DMS 273 treated with DMSO at 0.1 percent for 48 hours (cell line): ENCODE results near the gene TMEM184C.

ENCODE experiments used
- DNase-seq: peaks from one replicate; lab custom pipeline; 2025; lab: John Stamatoyannopoulos, UW

TMEM184C gene

DNA sequence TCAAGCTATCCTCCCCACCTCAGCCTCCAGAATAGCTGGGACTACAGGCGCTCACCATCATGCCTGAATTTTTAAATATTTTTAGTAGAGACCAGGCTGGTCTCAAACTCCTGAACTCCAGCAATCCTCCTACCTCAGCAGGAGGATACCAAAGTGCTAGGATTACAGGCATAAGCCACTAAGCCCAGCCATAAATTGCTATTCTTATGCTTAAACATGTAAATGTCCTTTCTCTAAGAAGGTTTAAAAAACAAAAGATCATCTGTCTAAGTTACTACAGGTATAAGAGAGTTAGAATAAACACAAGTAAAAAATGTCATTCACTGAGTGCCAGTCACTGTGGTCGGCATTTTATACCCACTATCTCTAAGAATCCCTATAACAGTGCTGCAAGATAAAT, 38.4 kb downstream of the TMEM184C start:
- no peak for DNase-seq

DNA sequence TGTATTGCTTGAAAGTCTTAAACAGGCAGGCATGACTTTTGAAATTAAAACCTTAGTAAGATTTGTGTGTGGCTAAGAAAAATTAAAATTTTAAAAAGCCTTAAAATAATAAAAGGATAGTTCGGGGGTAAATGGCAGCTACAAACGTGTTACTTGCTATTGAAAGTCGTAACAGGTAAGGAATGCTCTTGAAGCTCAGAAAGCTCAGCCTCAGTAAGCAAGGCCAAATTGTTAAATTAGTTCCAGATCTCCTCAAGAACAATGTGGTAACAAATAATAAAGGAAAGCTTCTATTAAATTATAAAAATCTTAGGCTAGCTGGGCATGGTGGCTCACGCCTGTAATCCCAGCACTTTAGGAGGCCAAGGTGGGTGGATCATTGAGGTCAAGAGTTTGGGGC, 41.3 kb downstream of the TMEM184C start:
- no peak for DNase-seq

DNA sequence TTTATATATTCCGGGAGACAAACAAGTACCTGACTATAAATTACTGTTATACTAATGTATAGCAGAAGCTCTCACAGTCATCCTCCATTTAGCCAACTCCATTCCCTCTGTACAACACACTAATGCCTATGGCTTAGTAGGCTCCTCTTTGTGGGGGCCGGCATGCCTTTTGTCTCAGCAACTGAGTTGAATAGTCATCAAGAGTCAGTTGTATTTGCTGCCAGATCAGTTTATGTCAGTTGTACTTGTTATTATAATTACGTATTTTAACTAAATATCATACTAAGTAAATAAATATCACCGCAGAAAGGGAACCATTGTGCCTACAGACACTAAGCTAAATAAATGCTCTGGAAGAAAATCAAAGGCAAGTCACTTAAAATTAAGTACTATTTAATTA, 56.9 kb downstream of the TMEM184C start:
- no peak for DNase-seq

DNA sequence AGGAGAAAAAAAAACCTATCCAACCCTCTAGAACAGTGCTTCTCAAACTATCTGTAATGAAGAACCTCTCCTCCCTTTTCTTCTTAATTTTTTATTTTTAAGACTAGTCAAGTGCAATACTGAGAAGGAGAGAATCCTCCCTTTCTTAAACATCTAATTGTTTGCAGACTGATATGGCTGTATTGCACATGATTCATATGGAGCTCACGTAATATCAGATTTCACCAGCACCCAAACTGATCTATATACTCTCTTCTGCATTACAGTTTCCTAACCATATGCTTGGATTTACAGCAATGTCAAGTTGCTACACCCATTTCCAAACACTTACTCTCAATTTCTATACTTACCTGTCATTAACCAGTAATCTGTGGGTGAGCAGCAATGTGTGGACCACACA, 57.3 kb downstream of the TMEM184C start:
- DNase-seq = no peak

DNA sequence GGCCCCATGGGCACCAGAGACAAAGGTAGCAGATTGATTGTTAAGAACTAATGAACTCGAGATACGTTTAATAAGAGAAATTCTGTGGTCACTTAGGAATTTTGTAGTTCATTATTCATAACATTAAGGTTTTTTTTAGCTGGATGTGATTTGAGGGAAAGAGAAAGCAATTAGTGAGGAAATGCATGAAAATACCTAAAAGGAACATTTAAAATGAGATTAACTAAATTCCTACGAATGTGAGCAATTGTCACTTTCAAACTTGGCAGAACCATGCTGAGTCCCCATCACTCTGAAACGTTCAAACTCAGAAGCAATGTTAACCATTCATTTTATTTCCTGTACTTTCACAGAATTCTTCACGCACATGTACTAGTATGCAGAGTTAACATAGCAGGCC, 60.9 kb downstream of the TMEM184C start:
- no peak for DNase-seq

DNA sequence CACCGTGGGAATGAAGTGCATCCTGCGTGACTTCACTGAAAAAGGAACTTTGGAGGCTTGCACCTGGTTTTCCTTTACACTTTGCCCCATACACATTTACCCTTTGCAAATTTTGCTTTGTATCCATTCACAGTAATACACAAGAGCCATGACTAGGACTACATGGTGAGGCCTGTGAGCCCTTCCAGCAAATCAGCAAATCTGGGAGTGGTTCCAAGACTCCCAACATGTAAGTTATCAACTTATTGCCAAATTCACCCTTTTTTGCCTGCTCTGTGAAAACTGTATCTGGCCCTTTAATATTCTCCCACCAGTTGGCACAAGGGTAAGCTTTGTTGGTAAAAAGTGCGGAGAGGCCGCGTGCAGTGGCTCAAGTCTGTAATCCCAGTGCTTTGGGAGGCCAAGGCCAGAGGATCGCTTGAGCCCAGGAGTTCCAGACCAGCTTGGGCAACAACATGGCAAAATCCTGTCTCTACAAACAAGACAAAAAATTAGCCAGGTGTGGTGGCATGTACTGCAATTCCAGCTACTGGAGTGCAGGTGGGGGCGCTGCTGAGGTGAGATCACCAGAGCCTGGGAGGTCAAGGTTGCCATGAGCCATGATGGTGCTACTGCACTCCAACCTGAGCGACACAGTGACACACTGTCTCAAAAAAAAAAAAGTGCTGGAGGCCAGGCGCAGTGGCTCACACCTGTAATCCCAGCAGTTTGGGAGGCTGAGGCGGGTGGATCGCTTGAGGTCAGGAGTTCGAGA, 61.8 kb downstream of the TMEM184C start:
- no peak for DNase-seq

DNA sequence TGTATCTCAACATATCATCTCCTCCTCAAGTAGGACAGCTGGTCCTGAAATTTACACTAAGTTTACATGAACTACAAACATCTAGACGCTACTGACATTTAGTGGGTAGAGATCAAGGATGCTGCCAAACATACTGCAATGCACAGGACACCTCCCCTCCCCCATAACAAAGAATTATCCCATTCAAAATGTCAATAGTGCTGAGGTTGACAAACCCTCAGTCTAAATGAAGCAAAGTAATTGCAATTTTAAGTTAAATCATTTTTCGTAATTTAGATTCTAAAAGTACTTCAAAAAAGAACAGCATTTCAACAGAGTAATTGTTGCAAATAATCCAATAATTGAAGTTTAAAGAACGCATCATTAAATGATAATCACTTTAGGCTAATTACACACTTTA, 65.6 kb downstream of the TMEM184C start:
- DNase-seq = no peak

DNA sequence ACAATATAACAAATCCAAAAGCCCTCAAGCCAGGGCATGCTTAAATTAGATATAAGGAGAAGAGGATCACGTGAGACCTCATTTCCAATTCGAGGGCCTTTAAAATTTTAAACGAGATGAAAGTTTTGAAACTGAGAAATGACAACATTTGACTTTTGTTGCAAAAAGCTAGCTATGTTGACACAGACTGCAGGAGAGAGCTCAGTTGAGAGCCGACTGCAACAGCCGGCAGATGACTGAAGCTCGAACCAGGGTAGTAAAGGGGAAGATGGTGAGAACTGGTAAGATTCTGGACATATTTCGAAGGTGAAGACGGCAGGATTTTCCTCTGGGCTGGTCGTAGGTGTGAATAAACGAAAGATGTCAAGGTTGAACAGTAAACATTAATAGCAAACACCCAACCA, 66.0 kb downstream of the TMEM184C start:
- no peak for DNase-seq

DNA sequence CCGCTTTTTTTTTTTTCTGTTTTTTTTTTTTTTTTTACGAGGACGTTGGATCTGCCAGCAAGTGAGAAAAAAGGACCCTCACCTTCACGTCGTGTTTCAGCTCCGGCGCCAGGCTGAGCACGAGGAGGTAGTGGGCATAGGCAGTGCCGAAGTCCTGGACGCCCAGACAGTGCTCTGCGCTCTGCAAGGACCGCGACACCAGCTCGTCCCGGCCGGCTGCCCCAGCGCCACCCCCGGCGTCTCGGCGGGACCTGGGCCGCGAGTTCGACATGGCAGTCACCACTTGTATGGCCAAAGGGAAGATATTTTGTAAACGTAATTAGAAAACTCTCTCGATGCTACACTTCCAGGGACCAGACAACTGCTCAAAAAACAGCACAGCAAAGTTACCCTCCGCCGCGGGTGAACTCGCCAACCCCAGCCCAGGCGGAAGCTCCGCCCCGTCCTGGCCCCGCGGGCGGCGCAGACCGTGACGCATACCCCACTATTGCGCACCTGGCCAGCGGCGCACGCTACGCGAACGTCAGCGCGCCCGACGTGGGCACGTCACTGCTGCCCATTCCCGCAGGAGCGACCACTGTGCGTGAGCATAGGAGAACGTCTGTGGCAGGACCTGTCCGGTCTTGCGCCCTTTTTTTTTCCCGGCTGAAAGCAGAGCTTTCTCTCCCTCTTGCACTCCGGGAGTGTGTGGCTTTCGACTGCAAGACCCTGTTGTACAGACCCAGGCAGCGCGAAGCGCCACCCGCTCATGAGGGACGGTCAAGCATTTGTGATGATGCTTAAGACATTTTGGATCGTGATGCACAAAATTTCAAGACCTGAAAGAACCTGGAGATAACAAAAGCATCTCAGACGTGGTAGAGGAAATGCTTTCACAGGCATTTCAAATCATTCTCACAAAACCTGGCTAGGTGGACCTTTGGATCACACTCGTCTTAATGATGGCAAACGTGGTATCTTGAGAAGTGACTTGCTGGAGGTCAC, 66.8 kb downstream of the TMEM184C start, which contains the start of gene PRMT9:
PRMT9 (minus strand) TSS at position 447 of the 984 bp plus-strand sequence; CDS start at position 271, 176 bp downstream.
- peak; percentile 38 for DNase-seq

DNA sequence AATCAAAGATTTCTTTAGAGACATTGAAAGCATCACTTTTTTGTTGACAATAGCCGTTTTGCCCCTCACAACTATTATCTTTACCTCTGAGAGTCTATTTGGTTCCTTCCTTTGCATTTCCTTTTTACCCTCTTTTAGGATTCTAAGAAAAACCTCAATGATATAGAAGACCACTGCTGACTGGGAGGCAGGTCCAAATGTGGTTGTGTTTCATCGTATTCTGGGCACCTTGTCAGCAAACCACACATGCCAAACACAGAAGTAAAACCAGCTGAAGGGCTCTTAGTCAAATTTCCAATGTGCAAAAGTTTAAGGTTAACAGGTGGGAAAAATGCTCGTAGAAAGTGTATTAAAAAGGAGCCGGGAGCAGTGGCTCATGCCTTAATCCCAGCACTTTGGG, 71.9 kb downstream of the TMEM184C start:
- no peak for DNase-seq

DNA sequence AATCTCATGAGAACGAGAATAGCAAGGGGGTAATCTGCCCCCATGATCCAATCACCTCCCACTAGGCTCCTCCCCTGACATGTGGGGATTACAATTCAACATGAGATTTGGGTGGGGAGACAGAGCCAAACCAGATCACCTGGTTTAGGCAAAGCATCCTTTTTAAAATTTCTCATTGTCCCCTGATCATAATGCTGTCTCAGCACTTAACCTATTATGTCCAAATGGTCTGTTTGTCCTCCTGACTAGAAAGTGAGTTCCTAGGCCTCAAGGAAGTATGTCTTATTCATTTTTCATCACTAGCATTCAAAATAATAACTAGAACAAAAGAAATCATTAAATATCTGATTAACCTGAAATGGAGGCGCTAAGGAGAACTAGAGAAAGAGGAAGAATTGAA, 74.6 kb downstream of the TMEM184C start:
- no peak for DNase-seq

DNA sequence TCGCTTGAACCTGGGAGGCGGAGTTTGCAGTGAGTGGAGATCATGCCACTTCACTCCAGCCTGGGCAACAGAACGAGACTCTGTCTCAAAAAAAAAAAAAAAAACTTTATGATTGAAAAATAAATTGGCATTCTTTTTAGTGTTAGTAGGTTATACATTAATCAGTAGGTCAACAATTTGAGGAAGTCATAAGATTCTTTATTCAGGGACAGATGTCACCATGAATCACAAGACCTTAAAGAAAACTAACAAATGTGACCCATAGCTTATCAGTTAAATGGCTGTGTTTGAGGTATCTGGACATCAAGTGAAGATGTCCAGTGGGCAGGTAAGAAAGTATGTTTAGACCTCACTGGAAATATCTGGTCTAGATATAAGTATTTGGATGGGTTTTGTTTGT, 76.0 kb downstream of the TMEM184C start:
- no peak for DNase-seq

DNA sequence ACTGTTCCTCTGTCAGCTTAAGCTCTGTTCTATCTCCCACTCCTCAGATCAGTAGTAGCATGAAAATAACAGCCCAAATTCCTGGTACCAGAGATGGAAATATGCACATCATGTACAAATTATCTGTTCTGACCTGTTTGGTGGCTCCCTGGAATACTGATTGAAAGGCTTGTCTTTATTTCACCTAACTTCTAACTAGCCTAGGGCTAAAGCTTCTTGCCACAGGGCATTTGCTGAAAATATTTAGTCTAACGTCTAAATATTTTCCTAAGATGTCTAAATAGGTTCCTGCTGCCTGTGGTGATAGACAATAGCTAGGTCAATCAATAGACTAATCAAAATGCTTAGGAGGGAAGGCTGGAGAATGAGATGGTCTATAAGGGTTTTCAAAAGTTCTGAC, 79.7 kb downstream of the TMEM184C start:
- no peak for DNase-seq

DNA sequence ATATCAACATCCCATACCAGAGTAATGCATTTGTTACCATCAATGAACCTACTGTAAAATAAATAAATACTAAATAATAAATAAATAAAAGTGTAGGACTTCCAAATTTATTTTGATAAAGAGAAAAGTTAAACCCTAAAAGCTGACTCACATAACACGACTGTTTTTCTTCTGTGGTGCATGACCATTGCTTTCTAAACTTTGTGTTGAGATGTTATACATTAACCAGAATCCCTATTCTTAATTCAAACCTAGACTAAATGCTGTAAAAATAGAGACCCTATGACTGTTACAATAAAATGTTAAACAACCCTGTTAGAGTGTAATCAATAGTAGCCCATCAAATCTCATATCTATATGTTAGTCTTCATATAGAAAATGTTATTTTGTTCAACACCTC, 87.6 kb downstream of the TMEM184C start:
- no peak for DNase-seq

DNA sequence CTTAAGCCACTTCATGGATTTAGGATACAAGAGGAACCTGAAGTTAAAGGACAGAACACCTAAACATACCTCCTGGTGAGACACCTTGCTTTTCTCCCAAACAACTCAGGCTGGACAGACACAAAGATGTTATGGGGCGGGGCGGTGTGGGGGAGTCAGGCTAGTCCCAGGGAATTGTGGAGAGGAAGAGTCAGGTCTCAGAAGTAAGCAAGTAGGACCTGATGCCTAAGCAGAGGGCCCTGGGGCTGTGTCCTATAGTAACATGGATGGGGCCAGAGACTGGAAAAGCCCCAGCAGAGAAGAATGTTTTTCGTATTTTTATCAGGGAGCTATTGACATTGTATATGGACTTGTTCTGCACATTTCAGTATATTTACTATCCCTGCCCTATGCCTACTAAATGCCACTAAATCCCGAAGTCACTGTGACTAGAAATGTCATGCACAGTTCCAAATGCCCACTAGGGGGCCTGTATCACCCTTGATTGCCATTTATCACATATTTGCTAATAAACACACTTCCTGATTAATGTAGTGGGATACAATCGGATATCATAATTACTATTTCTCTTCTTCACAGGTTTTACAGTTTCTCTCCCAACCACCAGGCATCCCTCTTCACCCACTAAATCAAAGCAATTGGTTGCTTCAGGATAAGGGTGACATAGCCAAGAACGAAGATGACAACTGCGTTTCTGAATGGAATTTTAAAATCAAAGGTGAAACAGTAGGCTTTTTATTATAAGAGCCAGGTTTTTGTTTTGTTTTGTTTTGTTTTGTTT, 90.9 kb downstream of the TMEM184C start:
- DNase-seq = no peak

DNA sequence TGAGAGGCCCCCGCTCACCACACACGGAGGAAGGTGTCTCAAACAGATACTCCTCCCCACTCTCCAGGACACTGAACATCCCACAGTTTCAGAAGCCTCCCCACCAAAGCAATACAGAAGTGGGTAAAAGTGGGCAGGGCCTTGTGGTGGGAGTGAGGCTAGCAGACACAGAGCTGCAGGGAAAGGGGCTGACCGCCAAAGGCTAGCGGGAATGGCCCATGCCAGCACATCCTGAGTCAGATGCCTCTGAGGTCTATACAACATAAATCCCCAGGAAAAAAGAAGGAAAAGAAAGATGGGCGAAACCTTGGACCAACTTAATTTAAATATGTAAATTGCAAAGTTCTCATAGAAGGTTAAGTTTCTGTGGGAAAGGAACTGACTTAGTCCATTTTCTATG, 92.8 kb downstream of the TMEM184C start:
- DNase-seq = no peak

DNA sequence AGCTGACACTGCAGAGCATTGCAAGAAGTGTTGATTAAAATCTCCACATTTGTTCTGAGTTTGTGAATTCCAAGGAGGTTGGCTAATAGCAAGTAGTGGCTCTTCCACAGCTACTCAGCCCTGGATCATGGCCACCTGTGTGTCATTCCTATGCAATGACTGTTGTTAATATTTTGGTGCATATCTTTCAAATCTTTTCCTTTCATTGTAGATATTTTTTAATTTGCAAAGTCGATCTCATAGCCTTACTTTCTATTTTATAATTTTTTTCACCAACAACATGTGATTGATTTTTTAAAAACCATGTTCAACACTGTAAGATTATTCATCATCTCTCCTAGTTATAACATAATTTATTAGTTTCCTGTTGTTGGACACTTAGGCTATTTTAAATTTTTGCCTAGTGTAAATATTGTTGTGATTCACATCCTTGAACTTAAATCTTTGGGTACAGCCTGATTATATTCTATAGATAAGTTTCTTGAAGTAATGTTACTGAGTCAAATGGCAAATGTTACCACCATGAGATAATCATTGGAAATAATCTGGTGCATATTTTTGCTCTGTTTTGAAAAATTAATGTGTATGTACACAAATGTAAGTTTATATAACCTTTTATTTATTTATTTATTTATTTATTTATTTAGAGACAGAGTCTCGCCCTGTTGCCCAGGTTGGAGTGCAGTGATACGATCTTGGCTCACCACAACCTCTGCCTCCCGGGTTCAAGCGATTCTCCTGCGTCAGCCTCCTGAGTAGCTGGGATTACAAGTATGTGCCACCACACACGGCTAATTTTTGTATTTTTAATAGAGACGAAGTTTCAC, 97.6 kb downstream of the TMEM184C start:
- DNase-seq = no peak

DNA sequence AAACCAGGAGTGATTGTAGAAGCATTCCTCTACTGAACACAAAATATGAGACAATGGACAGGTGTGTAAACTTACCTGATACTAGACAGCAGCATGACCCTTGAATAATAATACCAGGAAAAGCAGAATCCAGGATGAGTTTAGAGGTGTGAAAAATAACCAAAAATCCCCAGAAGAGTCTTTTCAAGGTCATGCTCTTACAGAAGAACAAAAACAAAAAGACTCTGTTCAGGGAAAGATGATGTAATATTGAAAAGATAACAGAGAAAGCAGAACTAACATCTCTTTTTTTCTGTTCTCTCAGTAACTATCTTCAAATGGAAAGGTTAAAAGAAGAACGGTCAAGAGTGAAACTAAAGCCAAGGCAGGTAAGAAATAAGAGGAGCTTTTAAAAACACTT, 100.7 kb downstream of the TMEM184C start:
- no peak for DNase-seq
